Breast epithelium (tissue), 3 donors: ENCODE results near the gene MRM2.

Source experiments
- CTCF ChIP-seq, 3 donors: fragments of 450-650 bp; IDR thresholded peaks; one replicate each; pipeline ENCODE4 v1.5.1; 2016 to 2017; ENCODE audit warnings: antibody characterized with exemption in 3 of 3, mild to moderate bottlenecking in 3 of 3, moderate library complexity in 3 of 3
- POLR2A ChIP-seq: fragments of 450-650 bp; IDR thresholded peaks from one replicate; pipeline ENCODE4 v1.6.1; 2016; ENCODE audit warnings: antibody characterized with exemption, mild to moderate bottlenecking, moderate library complexity

DNA sequence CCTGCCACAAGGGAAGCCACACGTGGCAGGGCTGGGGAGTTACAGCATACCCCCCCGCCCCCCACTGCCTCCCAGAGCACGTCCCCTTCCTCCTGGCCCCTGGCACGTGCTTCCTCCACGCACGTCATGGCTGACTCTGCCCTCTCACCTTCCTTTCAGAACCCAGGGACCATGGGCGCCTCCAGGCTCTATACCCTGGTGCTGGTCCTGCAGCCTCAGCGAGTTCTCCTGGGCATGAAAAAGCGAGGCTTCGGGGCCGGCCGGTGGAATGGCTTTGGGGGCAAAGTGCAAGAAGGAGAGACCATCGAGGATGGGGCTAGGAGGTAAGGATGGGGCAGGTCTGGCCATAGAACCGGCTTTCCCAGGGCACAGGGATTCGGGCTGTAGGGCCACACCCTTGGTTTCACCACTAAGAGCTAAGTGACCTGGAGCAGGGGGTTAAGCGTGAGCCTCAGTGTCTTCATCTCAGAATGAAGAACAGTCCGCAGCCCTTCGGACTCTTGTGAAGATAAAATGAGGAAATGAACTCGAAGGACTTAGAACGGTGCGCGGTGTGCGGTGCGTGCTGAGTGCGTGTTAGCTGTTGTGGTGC lies 2.5 kb upstream of the MRM2 start:
- no peak for TF ChIP-seq CTCF (IDR thresholded peaks at IDR 0.05)
- no peak for TF ChIP-seq POLR2A
